HG03060 (cell line): ENCODE measurements around the gene ERVMER34-1.

Experiments
- ATAC-seq: cut with Tn5 transposase; IDR thresholded peaks from one replicate; pipeline ENCODE4 v1.9.1; 2021; ENCODE audit warnings: low read depth, moderate number of reproducible peaks; ENCODE audit not compliant: unreplicated experiment

ERVMER34-1 gene

GRCh38 chr4:52721968-52722815 is 29.0 kb downstream of the ERVMER34-1 start:
- peak; percentile 80 for ATAC-seq

- no peak for ATAC-seq
These were observed 33.1 kb downstream of the ERVMER34-1 start for GRCh38 chr4:52718123-52718522.

- no peak for ATAC-seq
These were observed 34.7 kb downstream of the ERVMER34-1 start for GRCh38 chr4:52716364-52717151.

- no peak for ATAC-seq
These were observed 35.3 kb downstream of the ERVMER34-1 start for GRCh38 chr4:52715914-52716313.

GRCh38 chr4:52715255-52715897 is 35.8 kb downstream of the ERVMER34-1 start:
- no peak for ATAC-seq

GRCh38 chr4:52714597-52715254 is 36.5 kb downstream of the ERVMER34-1 start:
- ATAC-seq, result no peak

GRCh38 chr4:52713456-52713937 is 37.7 kb downstream of the ERVMER34-1 start:
- ATAC-seq, result no peak

- ATAC-seq, result peak; percentile 66
These were observed 38.7 kb downstream of the ERVMER34-1 start for GRCh38 chr4:52712251-52713130.

- ATAC-seq, result peak; percentile 2
These were observed 39.4 kb downstream of the ERVMER34-1 start for GRCh38 chr4:52711834-52712250.

- no peak for ATAC-seq
These were observed 40.0 kb downstream of the ERVMER34-1 start for GRCh38 chr4:52711272-52711671.

- no peak for ATAC-seq
These were observed 42.1 kb downstream of the ERVMER34-1 start for GRCh38 chr4:52709155-52709554.

GRCh38 chr4:52704661-52705060 is 46.6 kb downstream of the ERVMER34-1 start:
- no peak for ATAC-seq

- ATAC-seq, result no peak
These were observed 47.1 kb downstream of the ERVMER34-1 start for GRCh38 chr4:52704133-52704532.

- peak; percentile 91 for ATAC-seq
These were observed 50.0 kb downstream of the ERVMER34-1 start for GRCh38 chr4:52701207-52701606.

- no peak for ATAC-seq
These were observed 56.3 kb downstream of the ERVMER34-1 start for GRCh38 chr4:52694936-52695335.

- ATAC-seq, result no peak
These were observed 57.7 kb downstream of the ERVMER34-1 start for GRCh38 chr4:52693492-52693891.
